Measurements from ENCODE around the gene THY1.

THY1 gene

GRCh38 chr11:119424276-119424675 is 1.3 kb upstream of the THY1 start:
- no peak overlapping the region for H3K9ac ChIP-seq (ENCODE audit: low read length)
- no peaks in the 10 kb centered on the region for H3K79me2 ChIP-seq (ENCODE audit: low read length)
- TF ChIP-seq EZH2phosphoT487 (IDR thresholded peaks at IDR 0.05; ENCODE audit: low read length) (no peak), CTCF (IDR thresholded peaks at IDR 0.05; ENCODE audit: low read length) (no peak), EZH2 (optimal IDR thresholded peaks at IDR 0.05; ENCODE audit: low read depth, low read length) (no peak)
- H3K36me3 ChIP-seq (replicated peaks; ENCODE audit: insufficient read depth, low read length): no peaks in the 10 kb centered on the region
- no peak for DNase-seq
- no peaks in the 10 kb centered on the region for H4K20me1 ChIP-seq (ENCODE audit: insufficient read depth, low read length)
- H2AFZ ChIP-seq (ENCODE audit: low read length): no peak overlapping the region
- no peak overlapping the region for H3K4me2 ChIP-seq (ENCODE audit: low read depth, low read length)
- no peaks in the 10 kb centered on the region for H3K9me2 ChIP-seq (replicated peaks; ENCODE audit: insufficient read depth, low read length)
- H3K27me3 ChIP-seq (replicated peaks; ENCODE audit: insufficient read depth, low read length): peaks cover 34% of the 10 kb centered on the region
- H3K9me3 ChIP-seq (replicated peaks; ENCODE audit: insufficient read depth, low read length): no peaks in the 10 kb centered on the region
- no peaks in the 10 kb centered on the region for H3K4me1 ChIP-seq (ENCODE audit: low read length)
- no peak overlapping the region for H3K27ac ChIP-seq (ENCODE audit: low read length)
- H3K4me3 ChIP-seq (ENCODE audit: low read length): no peak overlapping the region
- H3F3A ChIP-seq (ENCODE audit: insufficient read depth, low read length): no peaks in the 10 kb centered on the region

DNA sequence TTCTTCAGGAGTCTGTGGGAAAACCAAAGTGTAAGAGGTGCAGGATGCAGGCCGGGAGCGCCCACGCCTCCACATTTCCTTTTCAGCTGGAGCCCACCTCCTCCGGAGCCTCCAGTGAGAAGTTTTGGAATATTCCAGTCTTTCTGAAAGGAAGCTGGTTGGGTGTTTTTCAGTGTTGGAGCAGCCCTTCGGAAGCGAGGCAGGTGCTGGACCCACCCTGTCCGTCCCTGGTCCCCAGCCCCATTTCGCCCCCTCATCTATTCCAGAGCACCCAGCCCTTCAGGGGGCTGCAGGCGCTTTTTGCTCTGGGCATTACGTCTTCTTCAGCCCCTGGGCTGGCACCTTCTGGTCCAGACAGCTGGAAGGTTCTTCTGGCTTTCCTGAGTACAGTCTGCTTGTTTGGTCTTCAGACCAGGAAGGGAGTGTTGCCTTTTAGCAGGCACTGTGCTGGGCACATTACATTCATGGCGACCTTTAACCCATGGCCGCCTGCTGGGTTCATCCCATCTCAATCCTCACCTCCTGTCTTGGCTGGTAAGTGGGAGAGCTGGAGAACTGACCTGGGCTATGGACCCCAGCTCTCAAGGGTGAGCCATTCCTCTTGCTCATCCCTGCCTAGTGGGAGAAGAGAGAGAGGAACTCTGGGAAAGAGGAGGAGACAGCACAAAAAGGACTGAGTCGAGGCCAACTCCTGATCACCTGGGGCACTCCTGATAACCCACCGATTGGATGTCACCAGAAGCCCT is 710 bp upstream of the THY1 start:
- Histone ChIP-seq H4K20me1 (ENCODE audit: insufficient read depth, low read length) (no peaks in the 10 kb centered on the region), H3F3A (ENCODE audit: insufficient read depth, low read length) (no peaks in the 10 kb centered on the region), H3K27ac (ENCODE audit: low read length) (no peak overlapping the region), H3K4me2 (ENCODE audit: low read depth, low read length) (no peak overlapping the region), H3K36me3 (replicated peaks; ENCODE audit: insufficient read depth, low read length) (no peaks in the 10 kb centered on the region), H3K9me3 (replicated peaks; ENCODE audit: insufficient read depth, low read length) (no peaks in the 10 kb centered on the region), H2AFZ (ENCODE audit: low read length) (no peak overlapping the region), H3K4me1 (ENCODE audit: low read length) (no peaks in the 10 kb centered on the region), H3K79me2 (ENCODE audit: low read length) (no peaks in the 10 kb centered on the region), H3K27me3 (replicated peaks; ENCODE audit: insufficient read depth, low read length) (peaks cover 34% of the 10 kb centered on the region), H3K9me2 (replicated peaks; ENCODE audit: insufficient read depth, low read length) (no peaks in the 10 kb centered on the region), H3K9ac (ENCODE audit: low read length) (no peak overlapping the region), H3K4me3 (ENCODE audit: low read length) (no peak overlapping the region)
- no peak for TF ChIP-seq EZH2phosphoT487 (IDR thresholded peaks at IDR 0.05; ENCODE audit: low read length)
- TF ChIP-seq EZH2 (optimal IDR thresholded peaks at IDR 0.05; ENCODE audit: low read depth, low read length): no peak
- TF ChIP-seq CTCF (IDR thresholded peaks at IDR 0.05; ENCODE audit: low read length): no peak
- no peak for DNase-seq

- H3K9me2 ChIP-seq (replicated peaks; ENCODE audit: insufficient read depth, low read length): no peaks in the 10 kb centered on the region
- no peaks in the 10 kb centered on the region for H3K36me3 ChIP-seq (replicated peaks; ENCODE audit: insufficient read depth, low read length)
- H3K4me3 ChIP-seq (ENCODE audit: low read length): no peak overlapping the region
- H2AFZ ChIP-seq (ENCODE audit: low read length): no peak overlapping the region
- H3K79me2 ChIP-seq (ENCODE audit: low read length): no peaks in the 10 kb centered on the region
- H3K27ac ChIP-seq (ENCODE audit: low read length): no peak overlapping the region
- peaks cover 34% of the 10 kb centered on the region for H3K27me3 ChIP-seq (replicated peaks; ENCODE audit: insufficient read depth, low read length)
- H3K9me3 ChIP-seq (replicated peaks; ENCODE audit: insufficient read depth, low read length): no peaks in the 10 kb centered on the region
- no peak for DNase-seq
- H3K4me1 ChIP-seq (ENCODE audit: low read length): no peaks in the 10 kb centered on the region
- no peaks in the 10 kb centered on the region for H4K20me1 ChIP-seq (ENCODE audit: insufficient read depth, low read length)
- no peaks in the 10 kb centered on the region for H3F3A ChIP-seq (ENCODE audit: insufficient read depth, low read length)
- no peak for TF ChIP-seq EZH2phosphoT487 (IDR thresholded peaks at IDR 0.05; ENCODE audit: low read length)
- TF ChIP-seq CTCF (IDR thresholded peaks at IDR 0.05; ENCODE audit: low read length): no peak
- no peak for TF ChIP-seq EZH2 (optimal IDR thresholded peaks at IDR 0.05; ENCODE audit: low read depth, low read length)
- H3K9ac ChIP-seq (ENCODE audit: low read length): no peak overlapping the region
- H3K4me2 ChIP-seq (ENCODE audit: low read depth, low read length): no peak overlapping the region
Measured at GRCh38 chr11:119421941-119422808, 797 bp downstream of the THY1 start.

Measured in MM.1S (cell line).